Spleen (tissue), 11 donors: Measurements from ENCODE around the gene KCNQ1. TPM values are rescaled to one million over a fixed set of nuclear protein-coding genes. Genes with fewer than 3 reads are reported as not detected.

Experiments used
- DNase-seq: peaks from one replicate; pipeline ENCODE4 v3.0.0-alpha.2; 2020
- H3K27ac ChIP-seq, 8 donors: fragments of 200-600 bp; sonication (generic) in 7 of 8; 1 replicate in 4 of 8; 2 replicates in 4 of 8; pipeline versions ENCODE4 v1.5.0 to v1.8.0; 2016 to 2021; ENCODE audit warnings: inconsistent platforms in 4 of 8, mild to moderate bottlenecking in 4 of 8, moderate library complexity in 1 of 8
- H3K27me3 ChIP-seq, 7 donors: fragments of 200-600 bp; sonication (generic) in 6 of 7; replicated peaks in 1 of 7; 1 replicate in 4 of 7; 2 replicates in 3 of 7; pipeline versions ENCODE4 v1.5.0 to v1.8.0; 2016 to 2021; ENCODE audit warnings: inconsistent platforms in 3 of 7, mild to moderate bottlenecking in 1 of 7
- H3K36me3 ChIP-seq, 6 donors: fragments of 200-600 bp; sonication (generic) in 5 of 6; 1 replicate in 4 of 6; 2 replicates in 2 of 6; pipeline versions ENCODE4 v1.5.0 to v1.8.0; 2016 to 2021; ENCODE audit warnings: inconsistent platforms in 2 of 6
- H3K4me1 ChIP-seq, 6 donors: fragments of 200-600 bp; sonication (generic) in 5 of 6; 1 replicate in 3 of 6; 2 replicates in 3 of 6; pipeline versions ENCODE4 v1.5.0 to v1.8.0; 2016 to 2021; ENCODE audit warnings: inconsistent platforms in 3 of 6
- H3K4me3 ChIP-seq, 8 donors: fragments of 200-600 bp; sonication (generic) in 7 of 8; 1 replicate in 4 of 8; 2 replicates in 4 of 8; pipeline versions ENCODE4 v1.5.0 to v1.8.0; 2016 to 2021; ENCODE audit warnings: inconsistent platforms in 4 of 8, mild to moderate bottlenecking in 4 of 8, moderate library complexity in 2 of 8
- H3K9me3 ChIP-seq, 8 donors: fragments of 200-600 bp; sonication (generic) in 7 of 8; 1 replicate in 4 of 8; 2 replicates in 4 of 8; pipeline versions ENCODE4 v1.5.0 to v1.8.0; 2016 to 2021; ENCODE audit warnings: inconsistent platforms in 4 of 8
- CTCF ChIP-seq, 11 experiments: fragments of 200-600 bp in 7 of 11; fragments of 450-650 bp in 4 of 11; sonication (generic) in 4 of 11; IDR thresholded peaks in 8 of 11; conservative IDR thresholded peaks in 3 of 11; 1 replicate in 7 of 11; 2 replicates in 4 of 11; pipeline versions ENCODE4 v1.4.0 to v1.8.0; 2016 to 2021; ENCODE audit warnings: antibody characterized with exemption in 11 of 11, inconsistent platforms in 4 of 11, mild to moderate bottlenecking in 1 of 11
- POLR2A ChIP-seq, 3 donors: fragments of 450-650 bp; IDR thresholded peaks; one replicate each; pipeline ENCODE4 v1.5.1; 2017; ENCODE audit warnings: antibody characterized with exemption in 3 of 3, mild to moderate bottlenecking in 1 of 3
- POLR2AphosphoS5 ChIP-seq, 3 donors: sonication (generic); formaldehyde crosslinking; IDR thresholded peaks; one replicate each; pipeline ENCODE4 v1.5.1; 2017; ENCODE audit warnings: antibody characterized with exemption in 3 of 3
- WGBS, 5 donors: extraction: QIAGEN DNeasy Blood & Tissue Kit in 3 of 5; methylation state at CpG; one replicate each; pipeline versions ENCODE4 v1.1.5 to v1.1.7; 2013 to 2018; 5-methylcytosine and 5-hydroxymethylcytosine counted together
- intact Hi-C: fragments of 100-400 bp; cut with DNase I; formaldehyde crosslinking; loops from one replicate; pipeline ENCODE4 v1.15.0; 2023; ENCODE audit warnings: low total_unique reads
- polyA plus RNA-seq, 3 donors: library from polyadenylated mRNA; stranded (reverse); fragments of 200-250 nt; gene quantifications; one replicate each; pipeline ENCODE4 v1.2.1, GENCODE V29; 2013
- total RNA-seq, 7 donors: library from RNA; depleted of rRNA in 3 of 7; stranded (reverse); fragments of >200 nt in 3 of 7; fragmentation: NEBNext Ultra II Directional in 4 of 7; extraction: Animal tissue kit (Norgen Biotek cat#: 25700) in 4 of 7; gene quantifications; one replicate each; pipeline versions ENCODE4 v1.1.0 to v1.2.1, GENCODE V29; 2016 to 2021
- donor health status: healthy with polysubstance abuse.
- donor health status: DM: no; HTN: no; CAD: no; lungs with moderate emphysema.
- donor health status: DM: no; HTN: no; CAD: no.
- donor health status: Bipolar disorder and iron deficiency.
- donor health status: healthy.
- donor health status: DM: no; HTN: no; CAD: no.
- donor health status: DM: yes; HTN: yes; CAD: no.

KCNQ1 gene
- total and polyA plus RNA-seq, 10 donors: 3.3 to 21.6 (median 13.5) TPM

- Histone ChIP-seq H3K9me3 (no peaks in the 10 kb centered on the region), H3K36me3 (peaks cover 0 to 8% (median 0%) of the 10 kb centered on the region in 6 donors), H3K27me3 (peaks cover 0 to 26% (median 0%) of the 10 kb centered on the region in 7 donors), H3K27ac (no peak overlapping the region), H3K4me3 (no peak overlapping the region), H3K4me1 (peaks cover 9 to 25% (median 21%) of the 10 kb centered on the region in 6 donors)
- no peak for TF ChIP-seq POLR2AphosphoS5 (IDR thresholded peaks at IDR 0.05)
- no peak for TF ChIP-seq POLR2A (IDR thresholded peaks at IDR 0.05)
- no peak for TF ChIP-seq CTCF (IDR thresholded peaks at IDR 0.05 in 8 of 11, conservative IDR thresholded peaks at IDR 0.05 in 3 of 11)
- intact Hi-C loops: no loop called here
- WGBS, 5 donors: 92 to 97% (median 95%) methylated on average over 7 to 15 of the region's 15 CpGs
- peak; percentile 67 for DNase-seq
Measured at GRCh38 chr11:2451336-2451735, 6.5 kb downstream of the KCNQ1 start.

- TF ChIP-seq POLR2A (IDR thresholded peaks at IDR 0.05): no peak
- no peak for TF ChIP-seq POLR2AphosphoS5 (IDR thresholded peaks at IDR 0.05)
- TF ChIP-seq CTCF (IDR thresholded peaks at IDR 0.05 in 8 of 11, conservative IDR thresholded peaks at IDR 0.05 in 3 of 11): no peak
- 71 to 80% (median 76%) methylated on average over 6 of the region's 6 CpGs for WGBS, 5 donors
- intact Hi-C loops: no loop called here
- peak; percentile 47 for DNase-seq
- no peak overlapping the region for H3K4me3 ChIP-seq
- peaks cover 0 to 20% (median 0%) of the 10 kb centered on the region in 7 donors for H3K27me3 ChIP-seq
- H3K4me1 ChIP-seq: peaks cover 6 to 19% (median 15%) of the 10 kb centered on the region in 6 donors
- H3K27ac ChIP-seq: no peak overlapping the region
- H3K9me3 ChIP-seq: no peaks in the 10 kb centered on the region
- H3K36me3 ChIP-seq: peaks cover 0 to 8% (median 0%) of the 10 kb centered on the region in 6 donors
Measured at GRCh38 chr11:2451916-2452315, 7.1 kb downstream of the KCNQ1 start.

DNA sequence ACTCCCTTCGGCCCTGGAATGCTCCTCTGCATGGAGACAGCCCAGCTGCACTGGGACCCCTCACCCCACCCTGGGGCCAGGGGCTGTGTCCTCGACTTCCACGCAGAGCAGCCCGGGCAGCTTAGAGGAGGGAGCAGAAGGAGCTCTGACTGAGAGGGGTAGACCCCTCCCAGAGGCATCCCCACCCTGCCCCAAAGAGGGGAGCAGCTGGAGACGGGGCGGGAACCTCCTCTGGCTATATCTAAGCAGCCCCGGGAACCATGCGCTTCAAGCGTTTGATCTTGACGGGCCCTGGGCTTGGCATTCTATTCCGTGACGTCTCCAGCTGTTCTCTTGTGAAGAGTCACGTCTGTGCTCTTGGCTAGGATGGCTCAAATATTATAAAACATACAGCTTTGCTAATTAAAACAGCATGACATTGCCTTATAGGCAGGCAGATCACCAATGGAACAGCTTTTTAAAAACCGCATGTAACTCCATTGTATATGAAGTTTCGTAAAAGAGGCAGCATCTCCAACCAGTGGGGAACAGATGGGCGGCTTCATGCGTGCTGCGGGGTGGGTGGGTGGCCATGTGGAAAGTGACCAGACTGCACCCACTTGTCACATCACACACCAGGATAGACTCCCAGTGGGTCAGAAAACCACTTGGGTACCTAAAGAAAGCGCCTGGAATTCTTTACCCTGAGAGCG, 7.7 kb downstream of the KCNQ1 start:
- no peak overlapping the region for H3K4me3 ChIP-seq
- DNase-seq: peak; percentile 57
- intact Hi-C loops: no loop called here
- H3K9me3 ChIP-seq: no peaks in the 10 kb centered on the region
- WGBS, 5 donors: 76 to 85% (median 80%) methylated on average over 18 to 20 of the region's 20 CpGs
- H3K36me3 ChIP-seq: peaks cover 0 to 8% (median 0%) of the 10 kb centered on the region in 6 donors
- peaks cover 0 to 14% (median 0%) of the 10 kb centered on the region in 7 donors for H3K27me3 ChIP-seq
- H3K27ac ChIP-seq: no peak overlapping the region
- no peak for TF ChIP-seq POLR2A (IDR thresholded peaks at IDR 0.05)
- TF ChIP-seq CTCF (IDR thresholded peaks at IDR 0.05 in 8 of 11, conservative IDR thresholded peaks at IDR 0.05 in 3 of 11): no peak
- TF ChIP-seq POLR2AphosphoS5 (IDR thresholded peaks at IDR 0.05): no peak
- peaks cover under 1 to 14% (median 10%) of the 10 kb centered on the region in 6 donors for H3K4me1 ChIP-seq

- peaks cover 0 to 4% (median under 1%) of the 10 kb centered on the region in 6 donors for H3K4me1 ChIP-seq
- TF ChIP-seq CTCF (IDR thresholded peaks at IDR 0.05 in 8 of 11, conservative IDR thresholded peaks at IDR 0.05 in 3 of 11) (no peak), POLR2A (IDR thresholded peaks at IDR 0.05) (no peak), POLR2AphosphoS5 (IDR thresholded peaks at IDR 0.05) (no peak)
- peak; percentile 8 for DNase-seq
- peaks cover 0 to 11% (median 0%) of the 10 kb centered on the region in 7 donors for H3K27me3 ChIP-seq
- H3K27ac ChIP-seq: no peak overlapping the region
- H3K4me3 ChIP-seq: no peak overlapping the region
- WGBS, 5 donors: 88 to 97% (median 94%) methylated on average over 5 of the region's 5 CpGs
- H3K36me3 ChIP-seq: peaks cover 0 to 8% (median 0%) of the 10 kb centered on the region in 6 donors
- intact Hi-C loops: no loop called here
- no peaks in the 10 kb centered on the region for H3K9me3 ChIP-seq
Measured at GRCh38 chr11:2453436-2453835, 8.6 kb downstream of the KCNQ1 start.
